Prostate gland (tissue), 2 donors: ENCODE measurements around the gene ENTREP1. TPM values are rescaled to one million over a fixed set of nuclear protein-coding genes. Genes with fewer than 3 reads are reported as not detected.

Source experiments
- DNase-seq: peaks from one replicate; pipeline ENCODE4 v3.0.0-alpha.2; 2019; ENCODE audit warnings: low spot score
- H3K27ac ChIP-seq, 2 donors: fragments of 200-600 bp; sonication (generic); 2 replicates each; pipeline ENCODE4 v1.5.1; 2017 to 2019
- H3K27me3 ChIP-seq: fragments of 200-600 bp; sonication (generic); replicated peaks from 2 replicates; pipeline ENCODE4 v1.5.1; 2019; ENCODE audit not compliant: insufficient read depth
- H3K36me3 ChIP-seq, 2 donors: fragments of 200-600 bp; sonication (generic); 1 replicate in 1 of 2; 2 replicates in 1 of 2; pipeline versions ENCODE4 v1.5.1 to v1.8.1; 2017 to 2019
- H3K4me1 ChIP-seq: fragments of 200-600 bp; sonication (generic); replicated peaks from 2 replicates; pipeline ENCODE4 v1.5.1; 2019
- H3K4me3 ChIP-seq, 2 donors: fragments of 200-600 bp; sonication (generic); 2 replicates each; pipeline ENCODE4 v1.5.1; 2017 to 2019
- H3K9me3 ChIP-seq: fragments of 200-600 bp; sonication (generic); 2 replicates; pipeline ENCODE4 v1.5.1; 2017
- CTCF ChIP-seq, 4 experiments: fragments of 200-600 bp in 2 of 4; fragments of 450-650 bp in 2 of 4; sonication (generic) in 2 of 4; IDR thresholded peaks; 1 replicate in 3 of 4; 2 replicates in 1 of 4; pipeline ENCODE4 v1.5.1; 2016 to 2019; ENCODE audit warnings: antibody characterized with exemption in 4 of 4, mild to moderate bottlenecking in 2 of 4, moderate library complexity in 2 of 4
- POLR2A ChIP-seq: fragments of 450-650 bp; IDR thresholded peaks from one replicate; pipeline ENCODE4 v1.6.1; 2016; ENCODE audit warnings: antibody characterized with exemption, mild to moderate bottlenecking
- POLR2AphosphoS5 ChIP-seq: sonication (generic); formaldehyde crosslinking; IDR thresholded peaks from one replicate; pipeline ENCODE4 v1.6.1; 2017; ENCODE audit warnings: antibody characterized with exemption
- WGBS: methylation state at CpG from one replicate; pipeline ENCODE4 v1.1.5; 2018; 5-methylcytosine and 5-hydroxymethylcytosine counted together
- intact Hi-C: fragments of 100-400 bp; cut with DNase I; formaldehyde crosslinking; loops from one replicate; pipeline ENCODE4 v1.14.2; 2022
- total RNA-seq, 2 donors: library from RNA; depleted of rRNA; stranded (reverse); fragments of >200 nt; gene quantifications; one replicate each; pipeline ENCODE4 v1.1.0, GENCODE V29; 2016

ENTREP1 gene
- total RNA-seq, 2 donors from 2014 or later: 10.2 to 32.8 TPM

- Histone ChIP-seq H3K27ac (no peak overlapping the region), H3K27me3 (no peaks in the 10 kb centered on the region), H3K9me3 (no peaks in the 10 kb centered on the region), H3K36me3 (no peaks in the 10 kb centered on the region), H3K4me3 (no peak overlapping the region), H3K4me1 (no peaks in the 10 kb centered on the region)
- no peak for TF ChIP-seq POLR2A
- no peak for TF ChIP-seq POLR2AphosphoS5
- TF ChIP-seq CTCF (IDR thresholded peaks at IDR 0.05): no peak
- DNase-seq: no peak
- intact Hi-C loops: no loop called here
Observed at GRCh38 chr9:69317894-69318293, 7.1 kb upstream of the ENTREP1 start.

- H3K4me1 ChIP-seq: no peaks in the 10 kb centered on the region
- no peaks in the 10 kb centered on the region for H3K9me3 ChIP-seq
- intact Hi-C loops: no loop called here
- no peaks in the 10 kb centered on the region for H3K36me3 ChIP-seq
- H3K4me3 ChIP-seq: no peak overlapping the region
- no peak for DNase-seq
- no peak overlapping the region for H3K27ac ChIP-seq
- TF ChIP-seq POLR2AphosphoS5 (no peak), CTCF (IDR thresholded peaks at IDR 0.05) (no peak), POLR2A (no peak)
- H3K27me3 ChIP-seq: no peaks in the 10 kb centered on the region
- 68% methylated on average over 6 of the region's 6 CpGs for WGBS
Observed at GRCh38 chr9:69319324-69320025, 5.5 kb upstream of the ENTREP1 start.

- Histone ChIP-seq H3K4me3 (no peak overlapping the region), H3K4me1 (no peaks in the 10 kb centered on the region), H3K27me3 (no peaks in the 10 kb centered on the region), H3K27ac (no peak overlapping the region), H3K9me3 (no peaks in the 10 kb centered on the region), H3K36me3 (no peaks in the 10 kb centered on the region)
- 80% methylated on average over 1 of the region's 1 CpG for WGBS
- intact Hi-C loops: no loop called here
- no peak for TF ChIP-seq CTCF (IDR thresholded peaks at IDR 0.05)
- TF ChIP-seq POLR2AphosphoS5: no peak
- no peak for TF ChIP-seq POLR2A
- DNase-seq: no peak
Observed at GRCh38 chr9:69322256-69322655, 2.8 kb upstream of the ENTREP1 start.

DNA sequence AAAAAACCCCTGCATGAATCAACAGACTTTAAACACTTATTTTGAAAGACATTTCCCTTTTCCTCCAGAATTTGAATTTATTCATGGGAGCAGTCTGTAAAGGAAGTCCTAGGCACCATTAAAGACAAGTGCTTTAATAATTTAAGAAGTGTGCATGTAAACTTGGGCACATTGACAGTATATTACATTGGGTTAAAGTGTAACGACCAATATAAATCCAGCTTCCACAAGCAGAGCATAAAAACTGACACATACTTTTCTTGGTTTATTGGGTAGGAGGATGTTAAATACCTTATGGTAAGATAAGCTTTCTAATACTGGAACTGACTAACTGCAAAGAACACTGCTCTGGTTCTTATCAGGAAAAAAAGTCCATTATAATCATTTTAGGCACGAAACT lies 1.2 kb upstream of the ENTREP1 start:
- Histone ChIP-seq H3K9me3 (no peaks in the 10 kb centered on the region), H3K27me3 (no peaks in the 10 kb centered on the region), H3K36me3 (no peaks in the 10 kb centered on the region), H3K27ac (no peak overlapping the region), H3K4me3 (no peak overlapping the region), H3K4me1 (peaks cover under 1% of the 10 kb centered on the region)
- no peak for TF ChIP-seq CTCF (IDR thresholded peaks at IDR 0.05)
- TF ChIP-seq POLR2AphosphoS5: no peak
- no peak for TF ChIP-seq POLR2A
- 39% methylated on average over 2 of the region's 2 CpGs for WGBS
- intact Hi-C loops: no loop called here
- no peak for DNase-seq
